Esophagus muscularis mucosa (tissue), 4 donors: ENCODE data around the gene TP53TG3F.
"Not testable (repeated sequence)": the region's sequence is repeated elsewhere in the genome, so short reads cannot be mapped to it uniquely, and the experiment has no call there.

Experiments used
- CTCF ChIP-seq, 3 experiments: fragments of 200-600 bp in 2 of 3; fragments of 450-650 bp in 1 of 3; sonication (generic) in 2 of 3; IDR thresholded peaks; one replicate each; pipeline ENCODE4 v1.5.1; 2017 to 2019; ENCODE audit warnings: antibody characterized with exemption in 3 of 3, mild to moderate bottlenecking in 2 of 3, moderate library complexity in 1 of 3
- EP300 ChIP-seq: sonication (generic); formaldehyde crosslinking; IDR thresholded peaks from one replicate; pipeline ENCODE4 v1.6.1; 2017; ENCODE audit warnings: antibody characterized with exemption
- POLR2A ChIP-seq: fragments of 450-650 bp; IDR thresholded peaks from one replicate; pipeline ENCODE4 v1.6.1; 2017; ENCODE audit warnings: antibody characterized with exemption, moderate library complexity, mild to moderate bottlenecking, low read depth

- not testable (repeated sequence) for TF ChIP-seq EP300; CTCF (IDR thresholded peaks at IDR 0.05); POLR2A
Measured at GRCh38 chr16:33459312-33459711, at the start of gene TP53TG3F.
